ENCODE results near the gene KCNC1.

Gene KCNC1

GRCh38 chr11:17771841-17772401 lies 37.3 kb downstream of the KCNC1 start:
- TF ChIP-seq, protein P1, sequence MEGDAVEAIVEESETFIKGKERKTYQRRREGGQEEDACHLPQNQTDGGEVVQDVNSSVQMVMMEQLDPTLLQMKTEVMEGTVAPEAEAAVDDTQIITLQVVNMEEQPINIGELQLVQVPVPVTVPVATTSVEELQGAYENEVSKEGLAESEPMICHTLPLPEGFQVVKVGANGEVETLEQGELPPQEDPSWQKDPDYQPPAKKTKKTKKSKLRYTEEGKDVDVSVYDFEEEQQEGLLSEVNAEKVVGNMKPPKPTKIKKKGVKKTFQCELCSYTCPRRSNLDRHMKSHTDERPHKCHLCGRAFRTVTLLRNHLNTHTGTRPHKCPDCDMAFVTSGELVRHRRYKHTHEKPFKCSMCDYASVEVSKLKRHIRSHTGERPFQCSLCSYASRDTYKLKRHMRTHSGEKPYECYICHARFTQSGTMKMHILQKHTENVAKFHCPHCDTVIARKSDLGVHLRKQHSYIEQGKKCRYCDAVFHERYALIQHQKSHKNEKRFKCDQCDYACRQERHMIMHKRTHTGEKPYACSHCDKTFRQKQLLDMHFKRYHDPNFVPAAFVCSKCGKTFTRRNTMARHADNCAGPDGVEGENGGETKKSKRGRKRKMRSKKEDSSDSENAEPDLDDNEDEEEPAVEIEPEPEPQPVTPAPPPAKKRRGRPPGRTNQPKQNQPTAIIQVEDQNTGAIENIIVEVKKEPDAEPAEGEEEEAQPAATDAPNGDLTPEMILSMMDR (IDR thresholded peaks at IDR 0.05), result no peak
- no peak for TF ChIP-seq ZFX (IDR thresholded peaks at IDR 0.05; ENCODE audit: borderline replicate concordance)
- no peak overlapping the region for H3K27ac ChIP-seq

- TF ChIP-seq, protein P1 (IDR thresholded peaks at IDR 0.05), result no peak
- TF ChIP-seq ZFX (IDR thresholded peaks at IDR 0.05; ENCODE audit: borderline replicate concordance), result no peak
- no peak overlapping the region for H3K27ac ChIP-seq
Measured at GRCh38 chr11:17772704-17773600, 38.4 kb downstream of the KCNC1 start.

GRCh38 chr11:17773674-17774073 lies 39.1 kb downstream of the KCNC1 start:
- no peak overlapping the region for H3K27ac ChIP-seq
- TF ChIP-seq ZFX (IDR thresholded peaks at IDR 0.05; ENCODE audit: borderline replicate concordance), result no peak
- TF ChIP-seq, protein P1 (IDR thresholded peaks at IDR 0.05), result no peak

- TF ChIP-seq ZFX (IDR thresholded peaks at IDR 0.05; ENCODE audit: borderline replicate concordance), result no peak
- TF ChIP-seq, protein P1 (IDR thresholded peaks at IDR 0.05), result no peak
- H3K27ac ChIP-seq, result no peak overlapping the region
Measured at GRCh38 chr11:17774232-17775034, 39.9 kb downstream of the KCNC1 start.

DNA sequence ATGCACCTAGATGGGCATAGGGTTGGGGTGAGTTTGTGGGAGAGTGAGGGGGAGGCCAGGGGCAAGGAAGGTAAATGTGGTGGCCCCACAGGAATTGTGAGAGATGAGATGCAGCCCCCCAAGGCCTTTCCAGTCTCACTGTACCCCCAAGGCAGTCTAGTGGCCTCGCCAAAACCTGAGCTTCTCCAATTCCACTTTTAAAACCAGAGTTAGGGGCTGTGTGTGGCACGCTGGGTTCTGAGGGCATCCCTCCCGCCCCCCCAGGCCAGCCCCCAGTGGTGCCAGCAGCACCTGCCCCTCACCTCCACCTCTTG lies 40.4 kb downstream of the KCNC1 start:
- H3K27ac ChIP-seq, result no peak overlapping the region
- TF ChIP-seq, protein P1 (IDR thresholded peaks at IDR 0.05), result no peak
- TF ChIP-seq ZFX (IDR thresholded peaks at IDR 0.05; ENCODE audit: borderline replicate concordance), result no peak

GRCh38 chr11:17775507-17776211 lies 41.1 kb downstream of the KCNC1 start:
- no peak overlapping the region for H3K27ac ChIP-seq
- TF ChIP-seq, protein P1 (IDR thresholded peaks at IDR 0.05), result no peak
